Stimulated activated CD4-positive, alpha-beta T cell treated with anti-CD3 and anti-CD28 coated beads, TNF-alpha, amount 100 ng/mL, for 4 hours (primary cell): ENCODE data around the gene RBMX.
"Not testable (repeated sequence)": the region's sequence is repeated elsewhere in the genome, so short reads cannot be mapped to it uniquely, and the experiment has no call there.

Experiments used
- DNase-seq, 3 experiments: peaks; one replicate each; pipeline ENCODE4 v3.0.0-alpha.2; 2020; ENCODE audit warnings: low read depth in 3 of 3

The RBMX gene

DNA sequence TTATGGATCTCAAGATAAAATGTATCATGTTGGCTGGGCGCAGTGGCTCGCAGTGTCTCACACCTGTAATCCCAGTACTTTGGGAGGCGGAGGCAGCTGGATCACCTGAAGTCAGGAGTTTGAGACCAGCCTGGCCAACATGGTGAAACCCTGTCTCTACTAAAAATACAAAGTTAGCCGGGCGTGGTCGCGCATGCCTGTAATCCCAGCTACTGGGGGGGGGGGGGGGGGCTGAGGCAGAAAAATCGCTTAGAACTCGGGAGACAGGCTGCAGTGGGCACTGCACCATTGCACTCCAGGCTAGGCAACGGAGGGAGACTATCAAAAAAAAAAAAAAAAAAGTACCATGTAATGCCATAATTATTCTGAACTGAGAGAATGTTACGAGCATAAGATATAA lies 2.1 kb downstream of the RBMX start:
- DNase-seq: no peak

DNA sequence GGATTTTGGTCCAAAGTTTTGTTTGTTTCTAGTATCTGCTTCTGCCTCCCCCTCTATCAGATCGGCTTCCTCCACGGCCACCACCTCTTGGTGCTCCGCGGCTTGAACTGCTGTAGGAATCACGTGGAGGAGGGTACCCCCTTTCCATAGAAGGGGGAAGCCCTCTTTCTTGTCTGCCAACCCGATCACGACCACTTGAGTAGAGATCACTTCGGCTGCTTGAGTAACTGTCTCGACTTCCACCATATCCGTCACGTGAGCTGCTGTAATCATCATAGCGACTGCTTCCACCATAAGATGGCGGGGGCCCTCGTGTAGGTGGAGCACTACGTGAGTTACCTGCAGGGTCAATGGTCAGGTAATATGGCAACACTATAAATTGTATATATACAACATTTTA lies 6.4 kb downstream of the RBMX start:
- DNase-seq: not testable (repeated sequence)

DNA sequence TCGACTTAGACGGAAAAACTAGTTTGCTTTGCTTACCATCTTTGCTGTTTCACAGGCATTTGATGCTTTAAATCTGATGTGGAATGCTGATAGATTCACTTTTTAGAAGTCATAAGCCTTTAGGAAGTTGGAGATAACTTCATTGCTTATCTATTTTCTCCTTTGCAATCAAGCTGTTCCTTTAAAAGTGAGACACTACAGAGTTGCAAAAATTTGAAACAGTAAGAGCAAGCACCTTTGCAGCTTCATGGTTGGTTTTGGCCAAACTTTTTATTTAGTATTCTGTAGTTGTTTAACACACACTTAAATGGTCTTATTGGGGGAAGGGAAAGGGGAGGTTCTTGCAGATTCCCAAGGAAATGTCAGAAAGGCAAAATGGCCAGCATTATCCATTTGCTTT lies 7.3 kb downstream of the RBMX start:
- not testable (repeated sequence) for DNase-seq

DNA sequence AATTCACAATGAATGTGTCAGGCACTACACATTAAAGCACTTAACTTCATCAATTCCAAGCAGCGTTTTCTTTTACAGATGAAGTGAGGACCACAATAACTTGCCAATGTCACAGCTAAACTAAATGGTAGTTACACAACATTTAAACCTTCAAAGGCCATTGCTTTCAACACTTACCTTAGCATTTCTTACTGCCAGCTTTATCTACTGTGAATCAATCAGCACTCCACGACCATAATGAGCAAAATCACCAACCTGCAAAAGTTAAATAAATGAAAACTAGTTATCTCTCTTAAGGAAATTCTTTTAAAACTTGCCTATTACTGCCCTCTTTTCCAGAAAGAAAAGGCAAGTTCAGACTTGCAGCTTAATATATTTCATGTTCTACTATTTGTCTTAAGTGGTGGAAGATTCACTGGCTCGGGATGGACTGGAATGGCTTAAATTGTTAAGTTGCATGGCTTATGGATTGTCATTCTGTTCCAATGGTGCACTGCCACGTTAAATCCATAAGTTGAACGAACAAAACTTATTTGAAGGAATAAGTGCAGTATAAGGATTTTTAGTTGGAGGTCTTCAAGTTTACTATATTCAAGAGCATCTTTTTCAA lies 8.3 kb downstream of the RBMX start:
- DNase-seq: no peak

DNA sequence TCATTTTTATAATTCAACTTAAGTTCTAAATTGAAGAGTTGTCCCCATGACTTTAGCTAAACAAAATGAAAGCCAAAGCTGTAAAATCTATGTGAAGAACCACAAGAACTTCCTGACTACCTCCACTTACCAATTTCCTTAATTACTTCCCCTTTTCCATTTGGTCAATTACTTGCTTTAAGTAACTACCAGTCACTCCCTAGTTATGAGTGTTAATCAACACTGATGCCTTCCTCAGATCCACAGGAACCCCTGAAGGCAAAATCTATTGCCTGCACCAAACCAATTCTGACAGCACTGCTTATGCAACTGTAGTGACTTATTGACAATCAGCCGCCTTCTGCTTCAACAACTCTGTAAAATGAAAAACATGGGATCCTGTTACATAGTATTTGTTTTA lies 10.5 kb downstream of the RBMX start:
- DNase-seq: no peak

DNA sequence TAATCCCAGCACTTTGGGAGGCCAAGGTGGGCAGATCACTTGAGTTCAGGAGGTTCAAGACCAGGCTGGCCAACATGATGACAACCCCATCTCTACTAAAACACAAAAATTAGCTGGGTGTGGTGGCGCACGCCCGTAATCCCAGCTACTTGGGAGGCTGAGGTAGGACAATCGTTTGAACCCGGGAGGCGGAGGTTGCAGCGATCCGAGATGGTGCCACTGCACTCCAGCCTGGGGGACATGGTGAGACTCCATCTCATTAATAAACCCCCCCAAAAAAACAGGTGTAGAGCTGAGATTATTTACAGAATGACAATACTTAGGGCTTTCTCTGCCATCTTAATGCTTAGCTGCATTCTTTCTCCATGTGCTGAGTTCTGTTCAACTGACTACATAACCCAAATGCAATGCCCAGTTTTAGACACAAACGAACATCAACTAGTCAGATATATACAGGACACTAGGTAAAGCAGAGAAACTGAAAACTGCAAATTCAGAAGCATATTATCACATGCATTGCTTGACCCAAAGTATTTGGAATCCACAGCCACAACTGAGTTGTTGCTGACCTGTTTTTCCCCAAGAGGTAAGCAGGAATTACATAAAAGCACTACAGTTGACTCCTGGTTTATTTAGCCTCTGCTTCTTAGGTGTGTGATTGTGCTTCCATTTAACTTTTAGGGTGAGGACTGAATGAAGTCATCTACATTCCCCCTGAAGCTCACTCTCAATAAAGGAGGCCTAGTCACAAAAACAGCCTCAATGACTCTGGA lies 12.1 kb downstream of the RBMX start:
- DNase-seq: no peak

DNA sequence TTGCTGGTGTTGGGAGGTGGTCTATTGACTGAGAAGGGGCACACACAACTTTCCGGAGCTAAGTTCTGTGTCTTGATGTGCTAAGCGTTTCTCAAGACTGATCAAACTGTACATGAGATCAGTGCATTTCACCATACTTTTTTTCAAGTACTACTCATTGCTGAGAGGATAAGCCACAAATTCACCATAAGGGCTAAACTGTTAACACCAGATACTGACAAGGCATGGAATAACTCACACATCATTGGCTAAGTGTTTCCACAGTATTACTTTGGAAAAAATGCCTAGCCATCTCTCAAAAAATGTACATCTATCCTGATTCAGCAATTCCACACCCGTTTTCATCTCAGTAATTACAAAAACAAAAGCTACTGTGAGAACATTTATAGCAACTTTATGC lies 13.0 kb downstream of the RBMX start:
- no peak for DNase-seq

DNA sequence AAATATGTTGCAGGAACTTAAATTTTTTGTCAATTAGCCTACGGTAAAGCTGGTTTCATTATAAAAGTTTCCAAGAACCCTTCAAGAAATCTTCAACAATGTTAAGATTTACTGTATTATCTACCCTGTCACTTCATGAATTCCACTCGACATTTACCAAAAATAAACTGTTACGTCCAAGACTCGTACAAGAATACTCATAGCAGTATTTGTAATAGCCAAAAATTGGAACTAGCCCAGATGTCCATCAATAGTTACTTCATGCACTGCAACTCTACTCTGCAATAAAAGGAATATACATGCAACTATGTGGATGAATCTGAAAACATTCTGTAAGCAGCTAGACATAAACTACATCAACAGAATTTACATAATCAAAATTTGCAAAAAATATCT lies 13.4 kb downstream of the RBMX start:
- no peak for DNase-seq

DNA sequence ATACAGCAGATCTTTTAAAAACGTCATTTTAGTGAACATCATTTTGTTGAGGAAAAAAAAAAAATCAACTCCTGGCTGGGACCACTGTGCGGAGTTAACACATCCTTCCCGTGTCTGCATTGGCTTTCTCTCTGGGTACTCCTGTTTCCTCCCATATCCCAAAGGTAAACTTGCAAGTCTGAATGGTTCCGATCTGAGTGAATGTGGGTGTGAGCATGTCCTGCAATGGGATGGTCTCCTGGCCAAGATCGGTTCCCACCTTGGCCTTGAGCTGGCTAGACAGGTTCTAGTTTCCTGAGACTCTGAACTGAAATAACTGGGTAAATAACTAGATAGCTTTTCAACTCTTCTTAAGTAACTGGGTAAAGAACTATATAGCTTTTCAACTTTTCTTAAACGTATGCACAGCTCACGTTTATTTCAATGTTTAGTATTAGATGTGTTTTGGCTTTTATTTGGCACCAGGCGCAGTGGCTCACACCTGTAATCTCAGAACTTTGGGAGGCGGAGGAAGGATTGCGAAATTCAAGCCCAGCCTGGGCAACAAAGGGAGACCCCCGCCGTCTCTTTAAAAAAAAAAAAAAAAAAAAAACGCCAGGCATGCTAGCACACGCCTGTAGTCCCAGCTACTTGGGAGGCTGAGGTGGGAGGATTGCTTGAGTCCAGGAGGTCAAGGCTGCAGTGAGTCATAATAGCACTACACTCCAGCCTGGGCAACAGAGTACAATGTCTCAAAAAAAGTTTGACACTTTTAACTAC lies 14.0 kb downstream of the RBMX start:
- DNase-seq: no peak

DNA sequence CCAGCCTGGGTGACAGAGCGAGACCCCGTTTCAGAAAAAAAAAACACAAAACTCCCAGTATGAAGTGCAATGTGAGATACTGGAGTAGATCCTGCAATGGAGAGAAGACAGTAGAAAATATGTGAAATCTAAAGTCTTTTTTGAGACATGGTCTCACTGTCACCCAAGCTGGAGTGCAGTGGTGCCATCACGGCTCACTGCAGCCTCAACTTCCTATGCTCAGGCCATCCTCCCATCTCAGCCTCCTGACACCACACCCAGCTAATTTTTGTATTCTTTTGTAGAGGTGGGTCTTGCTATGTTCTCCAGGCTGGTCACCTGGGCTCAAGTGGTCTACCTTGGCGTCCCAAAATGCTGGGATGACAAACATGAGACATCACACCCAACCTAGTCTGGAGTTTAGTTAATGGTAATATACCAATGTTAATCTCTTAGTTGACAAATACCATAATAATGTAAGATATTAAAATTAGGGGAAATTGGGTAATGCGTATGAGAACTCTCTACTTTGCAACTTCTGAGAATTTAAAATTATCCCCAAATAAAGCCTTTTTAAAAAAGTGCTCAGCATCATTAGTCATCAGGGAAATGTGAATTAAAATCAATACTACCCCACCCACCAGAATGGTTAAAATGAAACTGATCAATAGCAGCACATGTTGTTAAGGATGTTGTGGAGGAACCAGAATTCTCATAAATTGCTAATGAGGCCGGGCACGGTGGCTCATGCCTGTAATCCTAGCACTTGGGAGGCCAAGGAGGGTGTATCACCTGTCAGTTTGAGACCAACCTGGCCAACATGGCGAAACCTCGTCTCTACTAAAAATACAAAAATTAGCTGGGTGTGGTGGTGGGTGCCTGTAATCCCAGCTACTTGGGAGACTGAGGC lies 15.0 kb downstream of the RBMX start:
- DNase-seq: no peak

DNA sequence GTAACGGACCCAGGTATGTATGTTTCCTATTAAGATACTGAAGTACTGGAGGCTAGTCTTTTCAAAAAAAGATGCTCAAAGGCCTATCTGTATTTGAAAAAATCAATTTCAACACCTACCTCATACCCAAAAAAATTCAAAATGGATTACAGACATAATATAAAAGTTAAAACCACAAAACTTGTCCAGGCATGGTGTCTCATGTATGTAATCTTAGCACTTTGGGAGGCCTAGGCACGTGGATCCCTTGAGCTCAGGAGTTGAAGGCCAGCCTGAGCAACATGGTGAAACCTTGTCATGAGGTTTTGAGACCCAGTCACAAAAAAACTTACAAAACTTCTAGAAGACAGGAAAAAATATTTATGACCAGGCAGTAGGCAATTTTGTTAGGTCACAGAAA lies 16.7 kb downstream of the RBMX start:
- no peak for DNase-seq

DNA sequence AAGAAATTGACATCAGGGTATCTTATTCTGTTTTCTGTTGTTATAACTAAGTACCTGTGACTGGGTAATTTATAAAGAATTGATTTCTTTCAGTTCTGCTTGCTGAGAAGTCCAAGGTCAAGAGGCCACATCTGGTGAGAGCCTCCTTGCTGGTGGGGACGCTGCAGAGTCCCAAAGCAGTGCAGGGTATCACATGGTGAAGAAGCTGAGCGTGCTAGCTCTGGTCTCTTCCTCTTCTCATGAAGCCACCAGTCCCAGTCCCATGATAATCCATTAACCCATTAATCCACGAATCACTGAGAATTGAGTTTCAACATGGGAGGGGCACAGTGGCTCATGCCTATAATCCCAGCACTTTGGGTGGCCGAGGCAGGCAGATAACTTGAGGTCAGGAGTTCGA lies 18.0 kb downstream of the RBMX start:
- DNase-seq: no peak

DNA sequence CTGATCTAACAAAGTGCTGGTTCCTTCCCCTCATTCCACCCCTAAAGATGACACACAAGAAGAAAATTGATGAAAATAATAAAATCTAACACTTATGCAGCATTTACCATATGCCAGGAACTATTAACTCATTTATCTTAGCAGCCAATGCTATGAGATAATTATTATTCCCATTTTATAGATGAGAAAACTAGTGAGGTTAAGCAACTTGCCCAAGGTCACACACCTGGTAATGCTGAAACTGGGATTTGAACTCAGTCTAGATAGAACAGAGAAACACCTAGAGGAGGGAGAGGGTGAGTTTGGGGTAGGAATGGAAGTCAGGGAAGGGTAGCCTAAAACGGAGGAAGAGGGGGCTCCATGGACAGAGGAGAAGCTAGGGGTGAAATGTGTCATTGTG lies 18.6 kb downstream of the RBMX start:
- DNase-seq: no peak

DNA sequence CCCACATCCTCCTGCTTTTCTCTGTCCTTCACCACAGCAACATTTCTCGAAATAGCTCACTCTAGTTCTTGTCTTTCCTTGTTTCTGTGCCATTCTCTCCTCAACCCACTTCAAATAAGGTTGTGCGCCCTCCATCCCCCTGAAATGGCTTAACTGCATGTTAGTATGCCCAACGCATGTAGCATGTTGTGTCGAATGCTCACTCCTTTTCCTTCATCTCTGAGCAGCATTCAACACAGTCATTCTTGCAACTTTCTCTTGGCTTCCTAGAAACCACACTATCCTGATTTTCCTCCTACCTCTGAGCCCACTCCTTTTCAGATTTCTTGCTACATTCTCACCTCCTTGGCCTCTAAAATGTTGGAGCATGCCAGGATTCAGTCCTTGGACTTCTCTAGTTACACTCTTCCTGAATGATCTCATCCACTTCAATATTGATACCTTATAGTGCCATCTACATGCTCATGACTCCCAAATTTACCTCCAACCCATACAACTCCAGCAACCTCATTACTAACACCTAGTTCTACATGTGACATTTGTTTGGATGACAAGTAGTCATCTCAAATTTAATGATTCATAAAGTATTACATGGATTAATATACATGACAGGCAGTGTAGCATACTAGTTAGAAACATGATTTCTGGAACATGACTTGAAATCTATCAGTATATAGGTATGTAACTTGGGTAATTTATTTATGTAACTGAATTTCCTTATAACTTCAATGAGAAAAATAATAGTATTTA lies 22.3 kb downstream of the RBMX start:
- DNase-seq: no peak

DNA sequence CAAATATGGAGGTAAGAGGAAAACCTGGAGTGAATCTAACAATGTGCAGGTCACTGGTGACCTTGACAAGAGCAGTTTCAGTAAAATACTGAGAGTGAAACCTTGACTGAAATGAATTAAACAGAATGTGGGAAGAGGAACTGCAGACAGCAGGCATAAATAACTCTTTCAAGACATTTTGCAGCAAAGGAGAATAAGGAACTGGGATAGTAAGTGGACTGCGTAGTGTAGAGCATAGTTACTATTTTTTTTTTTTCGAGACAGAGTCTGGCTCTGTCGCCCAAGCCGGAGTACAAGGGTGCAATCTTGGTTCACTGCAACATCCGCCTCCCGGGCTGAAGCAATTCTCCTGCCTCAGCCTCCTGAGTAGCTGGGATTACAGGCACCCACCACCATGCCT lies 24.0 kb downstream of the RBMX start:
- no peak for DNase-seq

DNA sequence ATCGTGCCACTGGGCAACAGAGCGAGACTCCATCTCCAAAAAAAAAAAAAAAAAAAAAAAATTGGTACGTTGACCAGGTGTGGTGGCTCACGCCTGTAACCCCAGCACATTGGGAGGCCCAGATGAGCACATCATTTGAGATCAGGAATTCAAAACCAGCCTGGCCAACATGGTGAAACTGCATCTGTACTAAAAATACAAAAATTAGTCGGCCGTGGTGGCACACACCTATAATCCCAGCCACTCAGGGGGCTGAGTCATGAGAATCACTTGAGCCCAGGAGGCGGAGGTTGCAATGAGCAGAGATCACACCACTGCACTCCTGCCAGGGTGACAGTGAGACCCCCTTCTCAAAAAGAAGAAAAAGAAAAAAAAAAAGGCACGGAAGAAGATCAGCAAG lies 24.5 kb downstream of the RBMX start:
- no peak for DNase-seq

DNA sequence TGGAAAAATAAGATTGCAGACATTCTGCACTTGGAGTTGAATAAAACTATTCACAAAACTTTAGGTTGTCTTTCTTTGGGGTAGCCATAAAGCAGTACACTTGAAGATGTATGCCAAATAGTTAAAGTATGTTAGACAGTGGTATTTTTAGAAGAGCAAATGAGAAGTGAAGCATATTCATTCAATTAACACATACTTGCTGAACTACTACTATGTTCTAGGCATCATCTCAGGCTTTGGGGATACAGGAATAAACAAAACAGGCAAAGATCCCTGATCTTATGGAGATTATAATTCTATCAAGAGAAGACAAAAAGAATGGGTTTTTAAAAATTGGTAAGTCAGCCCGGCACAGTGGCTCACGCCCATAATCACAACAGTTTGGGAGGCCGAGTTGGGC lies 29.0 kb downstream of the RBMX start:
- DNase-seq: no peak

DNA sequence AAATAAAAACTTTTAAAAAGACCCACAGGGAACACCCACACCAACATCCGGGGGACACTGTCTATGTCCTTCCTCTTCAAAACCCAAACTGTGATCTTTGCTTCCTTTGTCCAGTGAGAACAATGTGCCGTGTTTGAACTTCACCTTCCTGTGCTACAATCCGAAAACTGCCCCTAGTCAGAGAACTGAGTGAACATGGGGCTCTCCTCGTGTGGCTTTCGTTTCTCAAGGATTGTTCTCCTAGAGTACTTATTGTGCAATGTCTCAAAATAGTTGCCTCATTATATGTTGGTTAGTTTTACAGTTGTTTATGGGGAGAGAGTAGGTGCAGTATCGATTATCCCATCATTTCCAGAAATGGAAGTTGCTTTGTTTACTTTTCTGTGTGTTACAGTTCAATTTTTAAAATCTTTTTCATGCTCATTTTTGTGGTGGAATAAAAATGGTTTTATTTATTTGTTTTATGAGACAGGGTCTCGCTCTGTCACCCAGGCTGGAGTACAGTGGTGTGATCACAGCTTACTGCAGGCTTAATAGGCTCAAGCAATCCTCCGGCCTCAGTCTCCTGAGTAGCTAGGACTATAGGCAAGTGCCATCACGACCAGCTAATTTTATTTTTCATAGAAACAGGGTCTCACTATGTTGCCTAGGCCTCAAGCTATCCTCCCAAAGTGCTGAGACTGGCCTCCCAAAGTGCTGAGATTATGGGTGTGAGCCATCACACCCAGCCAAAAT lies 29.9 kb downstream of the RBMX start:
- no peak for DNase-seq

DNA sequence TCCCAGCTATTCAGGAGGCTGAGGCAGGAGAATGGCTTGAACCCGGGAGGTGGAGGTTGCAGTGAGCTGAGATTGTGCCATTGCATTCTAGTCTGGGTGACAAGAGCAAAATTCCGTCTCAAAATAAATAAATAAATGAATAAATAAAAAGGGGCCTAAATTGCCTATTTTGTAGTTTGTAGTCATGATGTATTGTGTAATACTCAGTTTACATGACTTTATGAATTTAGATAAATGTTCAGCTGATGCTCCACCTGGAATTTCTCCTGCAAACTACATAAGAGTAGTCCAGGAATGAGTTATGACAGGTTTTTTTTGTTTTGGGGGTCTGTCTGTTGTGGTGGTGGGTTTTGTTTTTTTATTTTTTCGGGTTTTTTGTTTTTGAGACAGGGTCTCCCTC lies 31.1 kb downstream of the RBMX start:
- no peak for DNase-seq

DNA sequence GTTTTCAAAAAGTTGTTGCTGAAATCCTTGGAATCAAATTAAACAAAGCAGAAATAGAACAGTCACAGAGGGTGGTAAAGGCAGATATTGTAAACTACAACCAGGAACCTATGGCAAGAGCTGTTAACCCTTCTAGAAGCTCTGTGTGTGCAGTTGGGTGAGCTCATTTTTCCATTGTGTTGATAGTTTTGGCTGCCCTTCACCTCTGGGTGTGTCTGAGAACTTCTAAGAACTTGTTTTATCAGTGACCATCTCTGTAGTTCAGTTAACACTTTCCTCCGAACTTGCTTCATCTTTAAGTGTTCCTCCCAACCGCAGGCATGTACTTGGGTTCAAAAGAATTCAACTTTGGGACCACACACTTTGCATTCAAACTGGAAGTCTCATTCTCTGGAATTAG lies 32.7 kb downstream of the RBMX start:
- DNase-seq: no peak

DNA sequence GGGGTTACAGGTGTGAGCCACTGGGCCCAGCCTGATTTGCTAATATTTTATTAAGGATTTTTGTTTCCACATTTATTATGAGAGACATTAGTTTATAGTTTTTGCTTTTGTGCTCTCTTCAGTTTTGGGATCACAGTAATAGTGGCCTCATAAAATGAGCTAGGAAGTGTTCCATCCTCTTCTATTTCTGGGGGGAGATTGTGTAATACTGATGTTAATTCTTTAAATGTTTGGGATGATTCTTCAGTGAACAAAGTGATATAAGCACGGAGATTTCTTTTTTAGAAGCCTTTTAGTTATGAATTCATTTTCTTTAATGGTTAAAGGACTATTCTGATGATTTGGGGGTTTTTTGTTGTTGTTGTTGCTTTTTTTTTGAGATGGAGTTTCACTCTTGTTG lies 41.3 kb downstream of the RBMX start:
- no peak for DNase-seq
